ENCODE data around the gene XPO6.

DNA sequence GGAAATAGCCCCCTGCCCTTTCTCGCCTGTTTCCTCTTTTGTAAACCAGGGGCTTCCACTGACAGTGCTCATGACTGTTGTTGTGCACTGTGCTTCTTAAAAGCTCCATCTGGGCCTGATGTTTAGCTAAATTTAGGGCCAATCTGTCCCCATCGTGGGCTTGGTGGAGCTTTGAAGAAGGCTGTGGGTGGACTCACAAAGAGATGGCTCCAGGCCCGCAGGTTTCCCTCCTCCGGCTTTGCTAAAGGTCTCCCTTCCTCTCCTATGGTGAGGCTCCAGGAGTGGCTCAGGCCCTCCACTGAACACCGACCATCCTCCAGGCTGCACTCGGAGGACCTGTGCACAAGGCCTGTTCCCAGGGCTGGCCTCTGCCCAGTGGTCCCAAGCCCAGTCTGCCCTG is 30.2 kb upstream of the XPO6 start:
- TF ChIP-seq, protein P1, sequence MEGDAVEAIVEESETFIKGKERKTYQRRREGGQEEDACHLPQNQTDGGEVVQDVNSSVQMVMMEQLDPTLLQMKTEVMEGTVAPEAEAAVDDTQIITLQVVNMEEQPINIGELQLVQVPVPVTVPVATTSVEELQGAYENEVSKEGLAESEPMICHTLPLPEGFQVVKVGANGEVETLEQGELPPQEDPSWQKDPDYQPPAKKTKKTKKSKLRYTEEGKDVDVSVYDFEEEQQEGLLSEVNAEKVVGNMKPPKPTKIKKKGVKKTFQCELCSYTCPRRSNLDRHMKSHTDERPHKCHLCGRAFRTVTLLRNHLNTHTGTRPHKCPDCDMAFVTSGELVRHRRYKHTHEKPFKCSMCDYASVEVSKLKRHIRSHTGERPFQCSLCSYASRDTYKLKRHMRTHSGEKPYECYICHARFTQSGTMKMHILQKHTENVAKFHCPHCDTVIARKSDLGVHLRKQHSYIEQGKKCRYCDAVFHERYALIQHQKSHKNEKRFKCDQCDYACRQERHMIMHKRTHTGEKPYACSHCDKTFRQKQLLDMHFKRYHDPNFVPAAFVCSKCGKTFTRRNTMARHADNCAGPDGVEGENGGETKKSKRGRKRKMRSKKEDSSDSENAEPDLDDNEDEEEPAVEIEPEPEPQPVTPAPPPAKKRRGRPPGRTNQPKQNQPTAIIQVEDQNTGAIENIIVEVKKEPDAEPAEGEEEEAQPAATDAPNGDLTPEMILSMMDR (IDR thresholded peaks at IDR 0.05; ENCODE audit: low read depth, low read length, missing input control) = no peak
- TF ChIP-seq HNF4G (IDR thresholded peaks at IDR 0.05) = no peak
- TF ChIP-seq SP1 (IDR thresholded peaks at IDR 0.05) = no peak
- TF ChIP-seq TAF1 (conservative IDR thresholded peaks at IDR 0.05) = no peak
- no peak for TF ChIP-seq JUND (IDR thresholded peaks at IDR 0.05)
- TF ChIP-seq YY1 (IDR thresholded peaks at IDR 0.05) = no peak
- no peak for TF ChIP-seq RAD21 (IDR thresholded peaks at IDR 0.05)
- no peak for TF ChIP-seq FOXA2 (IDR thresholded peaks at IDR 0.05)
- TF ChIP-seq, protein P2, sequence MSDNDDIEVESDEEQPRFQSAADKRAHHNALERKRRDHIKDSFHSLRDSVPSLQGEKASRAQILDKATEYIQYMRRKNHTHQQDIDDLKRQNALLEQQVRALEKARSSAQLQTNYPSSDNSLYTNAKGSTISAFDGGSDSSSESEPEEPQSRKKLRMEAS (IDR thresholded peaks at IDR 0.05) = no peak
- TF ChIP-seq RXRA (IDR thresholded peaks at IDR 0.05) = no peak
- TF ChIP-seq, protein P3, sequence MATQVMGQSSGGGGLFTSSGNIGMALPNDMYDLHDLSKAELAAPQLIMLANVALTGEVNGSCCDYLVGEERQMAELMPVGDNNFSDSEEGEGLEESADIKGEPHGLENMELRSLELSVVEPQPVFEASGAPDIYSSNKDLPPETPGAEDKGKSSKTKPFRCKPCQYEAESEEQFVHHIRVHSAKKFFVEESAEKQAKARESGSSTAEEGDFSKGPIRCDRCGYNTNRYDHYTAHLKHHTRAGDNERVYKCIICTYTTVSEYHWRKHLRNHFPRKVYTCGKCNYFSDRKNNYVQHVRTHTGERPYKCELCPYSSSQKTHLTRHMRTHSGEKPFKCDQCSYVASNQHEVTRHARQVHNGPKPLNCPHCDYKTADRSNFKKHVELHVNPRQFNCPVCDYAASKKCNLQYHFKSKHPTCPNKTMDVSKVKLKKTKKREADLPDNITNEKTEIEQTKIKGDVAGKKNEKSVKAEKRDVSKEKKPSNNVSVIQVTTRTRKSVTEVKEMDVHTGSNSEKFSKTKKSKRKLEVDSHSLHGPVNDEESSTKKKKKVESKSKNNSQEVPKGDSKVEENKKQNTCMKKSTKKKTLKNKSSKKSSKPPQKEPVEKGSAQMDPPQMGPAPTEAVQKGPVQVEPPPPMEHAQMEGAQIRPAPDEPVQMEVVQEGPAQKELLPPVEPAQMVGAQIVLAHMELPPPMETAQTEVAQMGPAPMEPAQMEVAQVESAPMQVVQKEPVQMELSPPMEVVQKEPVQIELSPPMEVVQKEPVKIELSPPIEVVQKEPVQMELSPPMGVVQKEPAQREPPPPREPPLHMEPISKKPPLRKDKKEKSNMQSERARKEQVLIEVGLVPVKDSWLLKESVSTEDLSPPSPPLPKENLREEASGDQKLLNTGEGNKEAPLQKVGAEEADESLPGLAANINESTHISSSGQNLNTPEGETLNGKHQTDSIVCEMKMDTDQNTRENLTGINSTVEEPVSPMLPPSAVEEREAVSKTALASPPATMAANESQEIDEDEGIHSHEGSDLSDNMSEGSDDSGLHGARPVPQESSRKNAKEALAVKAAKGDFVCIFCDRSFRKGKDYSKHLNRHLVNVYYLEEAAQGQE (IDR thresholded peaks at IDR 0.05) = no peak
